ENCODE measurements around the gene LCLAT1.

- TF ChIP-seq CTCF (IDR thresholded peaks at IDR 0.05; ENCODE audit: low read length) (no peak), EZH2 (IDR thresholded peaks at IDR 0.05; ENCODE audit: borderline replicate concordance, low read length) (no peak)
Observed at GRCh38 chr2:30412047-30412683, 34.9 kb upstream of the LCLAT1 start.

Measured in OCI-LY1 (cell line).